Transverse colon (tissue), 3 donors: ENCODE measurements around the gene TREH.

ENCODE experiments used
- POLR2A ChIP-seq: fragments of 450-650 bp; IDR thresholded peaks from one replicate; pipeline ENCODE4 v1.6.1; 2016; ENCODE audit warnings: antibody characterized with exemption, mild to moderate bottlenecking, moderate library complexity
- TF ChIP-seq, protein P1 (sequence below), 5 experiments: fragments of 200-600 bp in 3 of 5; fragments of 450-650 bp in 2 of 5; sonication (generic) in 3 of 5; IDR thresholded peaks; 1 replicate in 2 of 5; 2 replicates in 3 of 5; pipeline ENCODE4 v1.5.1; 2016 to 2017; ENCODE audit warnings: antibody characterized with exemption in 5 of 5, inconsistent platforms in 3 of 5, mild to moderate bottlenecking in 2 of 5, moderate library complexity in 1 of 5

DNA sequence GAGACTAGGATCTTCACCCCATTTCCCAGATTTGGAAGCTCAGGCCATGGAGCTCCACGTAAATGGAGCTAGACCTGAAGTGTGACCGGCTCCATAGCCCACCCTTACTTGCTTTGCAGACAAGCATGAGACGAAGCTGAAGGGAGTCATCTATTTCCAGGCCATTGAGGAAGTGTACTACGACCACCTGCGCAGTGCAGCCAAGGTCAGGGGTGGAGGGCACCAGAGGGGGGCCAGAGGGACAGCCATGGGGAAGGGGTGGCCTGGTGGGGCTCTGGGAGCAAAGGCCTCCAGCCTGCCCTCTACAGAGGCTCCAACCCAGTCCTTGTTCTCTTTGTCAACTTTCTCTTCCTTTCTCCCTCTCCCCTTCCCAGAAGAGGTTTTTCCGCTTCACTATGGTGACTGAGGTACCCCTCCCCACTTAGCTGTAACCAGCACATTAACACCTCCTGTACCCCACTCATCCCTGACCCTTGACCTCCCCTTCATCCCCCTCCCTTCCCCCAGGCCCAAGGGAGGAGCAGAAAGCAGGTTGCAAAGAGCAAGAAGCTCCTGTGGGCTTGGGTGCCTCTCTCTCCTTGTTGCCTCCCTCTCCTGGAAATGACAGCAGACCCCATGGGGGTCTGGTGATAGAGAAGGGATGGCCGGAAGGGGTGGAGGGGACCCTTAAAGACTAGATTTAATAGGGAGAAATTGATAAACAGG lies 23.8 kb downstream of the TREH start:
- TF ChIP-seq POLR2A: no peak
- TF ChIP-seq, protein P1, sequence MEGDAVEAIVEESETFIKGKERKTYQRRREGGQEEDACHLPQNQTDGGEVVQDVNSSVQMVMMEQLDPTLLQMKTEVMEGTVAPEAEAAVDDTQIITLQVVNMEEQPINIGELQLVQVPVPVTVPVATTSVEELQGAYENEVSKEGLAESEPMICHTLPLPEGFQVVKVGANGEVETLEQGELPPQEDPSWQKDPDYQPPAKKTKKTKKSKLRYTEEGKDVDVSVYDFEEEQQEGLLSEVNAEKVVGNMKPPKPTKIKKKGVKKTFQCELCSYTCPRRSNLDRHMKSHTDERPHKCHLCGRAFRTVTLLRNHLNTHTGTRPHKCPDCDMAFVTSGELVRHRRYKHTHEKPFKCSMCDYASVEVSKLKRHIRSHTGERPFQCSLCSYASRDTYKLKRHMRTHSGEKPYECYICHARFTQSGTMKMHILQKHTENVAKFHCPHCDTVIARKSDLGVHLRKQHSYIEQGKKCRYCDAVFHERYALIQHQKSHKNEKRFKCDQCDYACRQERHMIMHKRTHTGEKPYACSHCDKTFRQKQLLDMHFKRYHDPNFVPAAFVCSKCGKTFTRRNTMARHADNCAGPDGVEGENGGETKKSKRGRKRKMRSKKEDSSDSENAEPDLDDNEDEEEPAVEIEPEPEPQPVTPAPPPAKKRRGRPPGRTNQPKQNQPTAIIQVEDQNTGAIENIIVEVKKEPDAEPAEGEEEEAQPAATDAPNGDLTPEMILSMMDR (IDR thresholded peaks at IDR 0.05): no peak
